HCT116 (cell line): ENCODE measurements around the gene PROCA1. TPM values are rescaled to one million over a fixed set of nuclear protein-coding genes. Genes with fewer than 3 reads are reported as not detected.

Experiments used
- ATAC-seq: fragments of 200-7000 bp; cut with Tn5 transposase; 2 replicates; pipeline ENCODE4 v1.9.1; 2020; ENCODE audit warnings: mild to moderate bottlenecking, moderate library complexity
- BruUV-seq: library from RNA; stranded (reverse); fragments of 400-500 nt; replicated peaks from 2 replicates; lab custom pipeline; 2021; lab: Mats Ljungman, UMichigan
- CTCF ChIA-PET: fragments of 300-600 bp; sonication (Branson Sonifier 250); formaldehyde crosslinking; loops from one replicate; lab custom pipeline; 2021; ENCODE audit warnings: antibody characterized with exemption; lab: Charles Lee
- POLR2A ChIA-PET: fragments of 300-600, 350-600 bp; sonication (Branson Sonifier 250); formaldehyde crosslinking; loops from one replicate; lab custom pipeline; 2021; ENCODE audit warnings: antibody characterized with exemption; lab: Charles Lee
- RAD21 ChIA-PET, 2 experiments: fragments of 300-600 bp; sonication (Branson Sonifier 250); formaldehyde crosslinking; loops; one replicate each; lab custom pipeline; 2023; ENCODE audit warnings: low total read pairs in 2 of 2; ENCODE audit not compliant: uncharacterized antibody in 2 of 2, unreplicated experiment in 2 of 2, low non-redundant PET in 1 of 2; lab: Charles Lee
- DNase-seq: peaks from one replicate; pipeline ENCODE4 v3.0.0-alpha.2; 2010; ENCODE audit warnings: low read depth, low spot score
- H2AFZ ChIP-seq: fragments of 200-600 bp; shearing (Covaris generic), sonication (generic); 2 replicates; pipeline ENCODE4 v1.6.1; 2017; ENCODE audit warnings: low read depth, mixed run types, mixed read lengths, antibody characterized with exemption, low read length; ENCODE audit not compliant: poor library complexity, severe bottlenecking
- H3K27ac ChIP-seq: 2 replicates; pipeline ENCODE4 v1.5.1; 2012; ENCODE audit warnings: low read depth, low read length
- H3K27me3 ChIP-seq: fragments of 200-600 bp; sonication (generic); 2 replicates; pipeline ENCODE4 v1.6.1; 2016; ENCODE audit warnings: mixed run types, low read length, mixed read lengths; ENCODE audit not compliant: insufficient read depth
- H3K36me3 ChIP-seq, 2 experiments: fragments of 200-500 bp in 1 of 2; fragments of 200-600 bp in 1 of 2; sonication (Bioruptor generic) in 1 of 2; sonication (generic) in 1 of 2; 2 replicates each; pipeline versions ENCODE4 v1.5.1 to v1.6.1; 2014 to 2016; ENCODE audit warnings: low read length in 2 of 2, inconsistent platforms in 1 of 2, mixed read lengths in 1 of 2, mixed run types in 1 of 2; ENCODE audit not compliant: insufficient read depth in 2 of 2, control insufficient read depth in 1 of 2
- H3K4me1 ChIP-seq, 2 experiments: fragments of 200-600 bp in 1 of 2; sonication (generic) in 1 of 2; 2 replicates each; pipeline versions ENCODE4 v1.5.1 to v1.6.1; 2012 to 2017; ENCODE audit warnings: low read length in 2 of 2, inconsistent platforms in 1 of 2, mild to moderate bottlenecking in 1 of 2, mixed read lengths in 1 of 2, mixed run types in 1 of 2, moderate library complexity in 1 of 2; ENCODE audit not compliant: insufficient read depth in 2 of 2, control insufficient read depth in 1 of 2
- H3K4me2 ChIP-seq: fragments of 200-600 bp; sonication (generic); 2 replicates; pipeline ENCODE4 v1.6.1; 2017; ENCODE audit warnings: mixed run types, low read length, mixed read lengths
- H3K4me3 ChIP-seq, 2 experiments: fragments of 200-600 bp in 1 of 2; sonication (generic) in 1 of 2; replicated peaks in 1 of 2; 2 replicates each; pipeline ENCODE4 v1.5.1; 2011 to 2016; ENCODE audit warnings: low read length in 2 of 2, control low read depth in 1 of 2, low read depth in 1 of 2, mild to moderate bottlenecking in 1 of 2, mixed read lengths in 1 of 2, mixed run types in 1 of 2
- H3K79me2 ChIP-seq: fragments of 200-600 bp; sonication (generic); 2 replicates; pipeline ENCODE4 v1.6.1; 2017; ENCODE audit warnings: mild to moderate bottlenecking, mixed run types, low read length, moderate library complexity, mixed read lengths; ENCODE audit not compliant: insufficient read depth
- H3K9ac ChIP-seq: fragments of 200-600 bp; sonication (generic); 2 replicates; pipeline ENCODE4 v1.6.1; 2016; ENCODE audit warnings: low read length, mixed read lengths
- H3K9me2 ChIP-seq: fragments of 200-600 bp; sonication (generic), shearing (Covaris generic); 2 replicates; pipeline ENCODE4 v1.6.1; 2017; ENCODE audit warnings: mixed run types, mild to moderate bottlenecking, moderate library complexity; ENCODE audit not compliant: insufficient read depth
- H3K9me3 ChIP-seq, 2 experiments: fragments of 200-500 bp in 1 of 2; fragments of 200-600 bp in 1 of 2; sonication (Bioruptor generic) in 1 of 2; sonication (generic) in 1 of 2; 2 replicates each; pipeline ENCODE4 v1.6.1; 2014 to 2017; ENCODE audit warnings: low read length in 2 of 2, mixed read lengths in 2 of 2, inconsistent platforms in 1 of 2, low read depth in 1 of 2, mild to moderate bottlenecking in 1 of 2, mixed run types in 1 of 2, moderate library complexity in 1 of 2; ENCODE audit not compliant: control insufficient read depth in 1 of 2, insufficient read depth in 1 of 2
- H4K20me1 ChIP-seq: fragments of 200-600 bp; sonication (generic), shearing (Covaris generic); 2 replicates; pipeline ENCODE4 v1.6.1; 2017; ENCODE audit warnings: mixed run types, mild to moderate bottlenecking, moderate library complexity; ENCODE audit not compliant: insufficient read depth
- CBX3 ChIP-seq: IDR thresholded peaks from 2 replicates; pipeline ENCODE4 v1.6.1; 2012; ENCODE audit warnings: low read depth
- CEBPB ChIP-seq: IDR thresholded peaks from 2 replicates; pipeline ENCODE4 v1.6.1; 2012; ENCODE audit warnings: low read depth
- ELF1 ChIP-seq: IDR thresholded peaks from 2 replicates; pipeline ENCODE4 v1.6.1; 2012; ENCODE audit warnings: low read depth, borderline replicate concordance
- POLR2AphosphoS5 ChIP-seq: IDR thresholded peaks from 2 replicates; pipeline ENCODE4 v1.6.1; 2011; ENCODE audit warnings: mild to moderate bottlenecking, low read depth, low read length, moderate library complexity
- RAD21 ChIP-seq: IDR thresholded peaks from 2 replicates; pipeline ENCODE4 v1.6.1; 2012; ENCODE audit warnings: low read depth, mild to moderate bottlenecking
- SIN3A ChIP-seq: IDR thresholded peaks from 2 replicates; pipeline ENCODE4 v1.6.1; 2012; ENCODE audit warnings: low read depth
- YY1 ChIP-seq: IDR thresholded peaks from 2 replicates; pipeline ENCODE4 v1.6.1; 2011; ENCODE audit warnings: low read length, low read depth, moderate library complexity, mild to moderate bottlenecking; ENCODE audit not compliant: insufficient replicate concordance; ENCODE audit errors: extremely low read depth
- intact Hi-C: fragments of 100-400 bp; cut with micrococcal nuclease; formaldehyde crosslinking; loops from 2 replicates; pipeline ENCODE4 v1.10.0; 2022
- total RNA-seq: library from RNA; stranded (reverse); gene quantifications from one replicate; pipeline ENCODE4 v1.2.1, GENCODE V29; 2021; ENCODE audit not compliant: unreplicated experiment
- TF ChIP-seq, protein P1 (sequence below): IDR thresholded peaks from 2 replicates; pipeline ENCODE4 v1.6.1; 2012

Gene PROCA1
- total RNA-seq, 1 experiment from 2014 or later, result 0.96 TPM

DNA sequence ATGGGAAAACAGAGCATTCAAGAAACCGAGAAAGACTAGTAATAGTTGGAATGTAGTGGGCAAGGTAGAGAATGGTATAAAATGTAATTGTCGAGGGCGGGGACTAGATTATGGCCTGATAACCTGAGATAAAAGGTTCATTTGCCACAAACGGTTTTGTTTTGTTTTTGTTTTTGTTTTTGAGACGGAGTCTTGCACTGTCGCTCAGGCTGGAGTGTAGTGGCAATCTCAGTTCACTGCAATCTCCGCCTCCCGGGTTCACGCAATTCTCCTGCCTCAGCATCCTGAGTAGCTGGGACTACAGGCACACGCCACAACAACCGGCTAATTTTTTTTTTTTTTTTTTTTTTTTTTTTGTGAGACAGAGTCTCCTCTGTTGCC is 18.3 kb upstream of the PROCA1 start:
- POLR2A ChIA-PET, result interaction anchor here (2.5 to 5.4 kb wide), 2 partner anchors 10 to 18 kb away, joined by 34 to 149 read pairs; partner anchors contain the start of genes RPL23A and TRAF4
- intact Hi-C loops, result loop anchor here (5.0 kb wide), 1 partner anchor 382 kb away; no protein-coding TSS in a partner anchor
- Histone ChIP-seq H3K9me3 (no peaks in the 10 kb centered on the region), H3K4me2 (0 out of 2 replicates have a peak overlapping the region, but pooled peaks have one; percentile 99), H3K4me3 (no peak overlapping the region), H3K36me3 (no peaks in the 10 kb centered on the region), H4K20me1 (0 out of 2 replicates have a peak, but pooled peaks cover 4% of the 10 kb centered on the region), H3K9me2 (no peaks in the 10 kb centered on the region), H3K79me2 (no peaks in the 10 kb centered on the region; the same call in 1 of the 2 replicates), H2AFZ (no peak overlapping the region), H3K27me3 (no peaks in the 10 kb centered on the region), H3K4me1 (peaks cover 22 to 49% of the 10 kb centered on the region in 2 experiments), H3K9ac (no peak overlapping the region), H3K27ac (peak overlapping the region; percentile 89)
- TF ChIP-seq YY1 (no peak), CBX3 (no peak), RAD21 (no peak), CEBPB (no peak), POLR2AphosphoS5 (no peak), SIN3A (no peak), ELF1 (no peak)
- TF ChIP-seq, protein P1, sequence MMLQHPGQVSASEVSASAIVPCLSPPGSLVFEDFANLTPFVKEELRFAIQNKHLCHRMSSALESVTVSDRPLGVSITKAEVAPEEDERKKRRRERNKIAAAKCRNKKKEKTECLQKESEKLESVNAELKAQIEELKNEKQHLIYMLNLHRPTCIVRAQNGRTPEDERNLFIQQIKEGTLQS, result no peak
- CTCF ChIA-PET, result interaction anchor here (0.7 to 5.2 kb wide), 3 partner anchors 18 to 895 kb away, joined by 3 to 207 read pairs (median 40); partner anchors contain the start of gene TRAF4
- no TSS peak for BruUV-seq
- no peak for ATAC-seq
- no peak for DNase-seq
- RAD21 ChIA-PET, result no interaction called here
